H1 (cell line): ENCODE measurements around the gene RIT2.

Experiments used
- CREB1 ChIP-seq: IDR thresholded peaks from 2 replicates; pipeline ENCODE4 v1.6.1; 2012; ENCODE audit warnings: inconsistent platforms
- EP300 ChIP-seq, 2 experiments: IDR thresholded peaks; 1 replicate in 1 of 2; 2 replicates in 1 of 2; pipeline ENCODE4 v1.6.1; 2011 to 2012; ENCODE audit warnings: low read depth in 2 of 2, low read length in 2 of 2, mild to moderate bottlenecking in 2 of 2, borderline replicate concordance in 1 of 2, inconsistent platforms in 1 of 2, moderate library complexity in 1 of 2
- EZH2 ChIP-seq: fragments of 200-600 bp; sonication (generic); IDR thresholded peaks from 2 replicates; pipeline ENCODE4 v1.7.1; 2012; ENCODE audit warnings: low read depth, mild to moderate bottlenecking, moderate library complexity, low read length, inconsistent platforms; ENCODE audit not compliant: severe bottlenecking
- NANOG ChIP-seq: IDR thresholded peaks from 2 replicates; pipeline ENCODE4 v1.6.1; 2011; ENCODE audit warnings: low read length, low read depth, mild to moderate bottlenecking, inconsistent platforms; ENCODE audit not compliant: insufficient read depth, poor library complexity, severe bottlenecking
- POLR2A ChIP-seq, 2 experiments: IDR thresholded peaks; 1 replicate in 1 of 2; 2 replicates in 1 of 2; pipeline ENCODE4 v1.6.1; 2011; ENCODE audit warnings: low read depth in 2 of 2, low read length in 2 of 2, mild to moderate bottlenecking in 2 of 2; ENCODE audit errors: control extremely low read depth in 1 of 2
- RAD21 ChIP-seq, 2 experiments: IDR thresholded peaks in 1 of 2; conservative IDR thresholded peaks in 1 of 2; 2 replicates each; pipeline ENCODE4 v1.6.1; 2011; ENCODE audit warnings: low read depth in 2 of 2, low read length in 2 of 2, improper control_type of control experiment in 1 of 2, inconsistent platforms in 1 of 2, mild to moderate bottlenecking in 1 of 2, moderate library complexity in 1 of 2
- TAF1 ChIP-seq: IDR thresholded peaks from 2 replicates; pipeline ENCODE4 v1.6.1; 2011; ENCODE audit warnings: mild to moderate bottlenecking, low read depth, low read length
- TF ChIP-seq, protein P1 (sequence below), 3 experiments: IDR thresholded peaks; 1 replicate in 2 of 3; 2 replicates in 1 of 3; pipeline versions ENCODE4 v1.5.1 to v1.6.1; 2011; ENCODE audit warnings: low read length in 3 of 3, mild to moderate bottlenecking in 3 of 3, inconsistent platforms in 2 of 3, low read depth in 1 of 3, moderate library complexity in 1 of 3; ENCODE audit not compliant: insufficient read depth in 1 of 3; ENCODE audit errors: control extremely low read depth in 1 of 3
- TF ChIP-seq, protein P2 (sequence below): IDR thresholded peaks from 2 replicates; pipeline ENCODE4 v1.6.1; 2012; ENCODE audit warnings: inconsistent platforms

DNA sequence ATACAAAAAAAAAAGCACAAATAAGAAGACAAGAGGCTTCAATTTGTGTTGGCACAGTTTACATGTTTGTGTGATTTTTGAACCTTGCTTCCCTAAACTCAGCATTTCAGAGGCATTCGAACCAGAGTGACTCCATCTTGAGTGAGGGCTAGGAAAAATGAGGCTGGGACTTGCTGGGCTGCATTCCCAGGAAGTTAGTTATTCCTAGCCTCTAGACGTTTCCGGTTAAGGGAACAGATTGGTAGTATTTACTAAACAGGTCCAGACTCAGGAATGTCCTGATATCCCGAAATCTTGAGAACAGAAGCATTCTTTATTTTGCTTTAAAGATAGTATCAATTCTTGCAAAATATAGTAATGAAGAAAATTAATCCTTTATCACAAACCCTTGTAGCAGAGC lies 46.7 kb downstream of the RIT2 start:
- TF ChIP-seq, protein P1, sequence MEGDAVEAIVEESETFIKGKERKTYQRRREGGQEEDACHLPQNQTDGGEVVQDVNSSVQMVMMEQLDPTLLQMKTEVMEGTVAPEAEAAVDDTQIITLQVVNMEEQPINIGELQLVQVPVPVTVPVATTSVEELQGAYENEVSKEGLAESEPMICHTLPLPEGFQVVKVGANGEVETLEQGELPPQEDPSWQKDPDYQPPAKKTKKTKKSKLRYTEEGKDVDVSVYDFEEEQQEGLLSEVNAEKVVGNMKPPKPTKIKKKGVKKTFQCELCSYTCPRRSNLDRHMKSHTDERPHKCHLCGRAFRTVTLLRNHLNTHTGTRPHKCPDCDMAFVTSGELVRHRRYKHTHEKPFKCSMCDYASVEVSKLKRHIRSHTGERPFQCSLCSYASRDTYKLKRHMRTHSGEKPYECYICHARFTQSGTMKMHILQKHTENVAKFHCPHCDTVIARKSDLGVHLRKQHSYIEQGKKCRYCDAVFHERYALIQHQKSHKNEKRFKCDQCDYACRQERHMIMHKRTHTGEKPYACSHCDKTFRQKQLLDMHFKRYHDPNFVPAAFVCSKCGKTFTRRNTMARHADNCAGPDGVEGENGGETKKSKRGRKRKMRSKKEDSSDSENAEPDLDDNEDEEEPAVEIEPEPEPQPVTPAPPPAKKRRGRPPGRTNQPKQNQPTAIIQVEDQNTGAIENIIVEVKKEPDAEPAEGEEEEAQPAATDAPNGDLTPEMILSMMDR (IDR thresholded peaks at IDR 0.05; ENCODE audit: control extremely low read depth in 1 of 3, insufficient read depth in 1 of 3, low read depth in 1 of 3, low read length in 3 of 3), result no peak
- TF ChIP-seq NANOG, result no peak
- no peak for TF ChIP-seq TAF1
- no peak for TF ChIP-seq POLR2A (IDR thresholded peaks at IDR 0.05; ENCODE audit: control extremely low read depth in 1 of 2, low read depth in 2 of 2, low read length in 2 of 2)
- no peak for TF ChIP-seq RAD21 (IDR thresholded peaks at IDR 0.05 in 1 of 2, conservative IDR thresholded peaks at IDR 0.05 in 1 of 2; ENCODE audit: low read depth in 2 of 2, low read length in 2 of 2)
- no peak for TF ChIP-seq EZH2
- no peak for TF ChIP-seq CREB1
- TF ChIP-seq, protein P2, sequence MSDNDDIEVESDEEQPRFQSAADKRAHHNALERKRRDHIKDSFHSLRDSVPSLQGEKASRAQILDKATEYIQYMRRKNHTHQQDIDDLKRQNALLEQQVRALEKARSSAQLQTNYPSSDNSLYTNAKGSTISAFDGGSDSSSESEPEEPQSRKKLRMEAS, result no peak
- TF ChIP-seq EP300 (IDR thresholded peaks at IDR 0.05; ENCODE audit: borderline replicate concordance in 1 of 2, low read depth in 2 of 2, low read length in 2 of 2), result no peak
